Neural progenitor cell (in vitro differentiated cells): Measurements from ENCODE around the gene TRIO.

Experiments
- EZH2 ChIP-seq: fragments of 200-600 bp; sonication (generic); IDR thresholded peaks from 2 replicates; pipeline ENCODE4 v1.6.1; 2017; ENCODE audit warnings: antibody characterized with exemption, mild to moderate bottlenecking, moderate library complexity
- TF ChIP-seq, protein P1 (sequence below): fragments of 200-600 bp; sonication (generic); IDR thresholded peaks from 2 replicates; pipeline ENCODE4 v1.5.1; 2017; ENCODE audit warnings: antibody characterized with exemption, mild to moderate bottlenecking

DNA sequence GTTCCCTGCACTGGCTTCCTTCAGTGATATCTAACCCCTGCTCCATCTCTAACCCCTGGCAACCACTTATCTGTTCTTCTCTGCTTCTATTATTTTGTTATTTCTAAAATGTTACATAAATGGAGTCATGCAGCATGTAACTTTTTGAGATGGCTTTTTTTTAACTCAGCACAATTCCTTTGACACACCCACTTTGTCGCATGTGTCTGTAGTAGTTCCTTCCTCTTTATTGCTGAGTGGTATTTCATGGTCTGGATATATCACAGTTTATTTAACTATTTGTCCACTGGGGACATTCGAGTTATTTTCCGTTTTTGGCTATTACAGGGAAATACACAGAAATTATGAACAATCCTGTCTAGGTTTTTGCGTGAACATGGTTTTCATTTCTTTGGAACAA is 200.2 kb downstream of the TRIO start:
- TF ChIP-seq, protein P1, sequence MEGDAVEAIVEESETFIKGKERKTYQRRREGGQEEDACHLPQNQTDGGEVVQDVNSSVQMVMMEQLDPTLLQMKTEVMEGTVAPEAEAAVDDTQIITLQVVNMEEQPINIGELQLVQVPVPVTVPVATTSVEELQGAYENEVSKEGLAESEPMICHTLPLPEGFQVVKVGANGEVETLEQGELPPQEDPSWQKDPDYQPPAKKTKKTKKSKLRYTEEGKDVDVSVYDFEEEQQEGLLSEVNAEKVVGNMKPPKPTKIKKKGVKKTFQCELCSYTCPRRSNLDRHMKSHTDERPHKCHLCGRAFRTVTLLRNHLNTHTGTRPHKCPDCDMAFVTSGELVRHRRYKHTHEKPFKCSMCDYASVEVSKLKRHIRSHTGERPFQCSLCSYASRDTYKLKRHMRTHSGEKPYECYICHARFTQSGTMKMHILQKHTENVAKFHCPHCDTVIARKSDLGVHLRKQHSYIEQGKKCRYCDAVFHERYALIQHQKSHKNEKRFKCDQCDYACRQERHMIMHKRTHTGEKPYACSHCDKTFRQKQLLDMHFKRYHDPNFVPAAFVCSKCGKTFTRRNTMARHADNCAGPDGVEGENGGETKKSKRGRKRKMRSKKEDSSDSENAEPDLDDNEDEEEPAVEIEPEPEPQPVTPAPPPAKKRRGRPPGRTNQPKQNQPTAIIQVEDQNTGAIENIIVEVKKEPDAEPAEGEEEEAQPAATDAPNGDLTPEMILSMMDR, result no peak
- TF ChIP-seq EZH2, result no peak
